Parathyroid adenoma (tissue), 2 donors: Measurements from ENCODE around the gene EIF2S2.
A peak's percentile ranks its signal among the peaks of the same experiment; 100 is the strongest.
"Not testable (repeated sequence)": the region's sequence is repeated elsewhere in the genome, so short reads cannot be mapped to it uniquely, and the experiment has no call there.

Source experiments
- H2AFZ ChIP-seq: fragments of 300-600 bp; sonication (generic); one replicate; pipeline ENCODE4 v1.7.0; 2017; ENCODE audit warnings: antibody characterized with exemption, mild to moderate bottlenecking
- H3K27ac ChIP-seq: fragments of 300-600 bp; sonication (generic); one replicate; pipeline ENCODE4 v1.7.0; 2017
- H3K27me3 ChIP-seq: fragments of 300-600 bp; sonication (generic); one replicate; pipeline ENCODE4 v1.7.0; 2017; ENCODE audit warnings: low read length; ENCODE audit not compliant: control insufficient read depth, insufficient read depth
- H3K36me3 ChIP-seq: fragments of 300-600 bp; sonication (generic); one replicate; pipeline ENCODE4 v1.7.0; 2017; ENCODE audit warnings: low read length; ENCODE audit not compliant: control insufficient read depth, insufficient read depth
- H3K4me1 ChIP-seq: fragments of 300-600 bp; sonication (generic); one replicate; pipeline ENCODE4 v1.7.0; 2017; ENCODE audit warnings: control low read depth
- H3K4me2 ChIP-seq: fragments of 300-600 bp; sonication (generic); one replicate; pipeline ENCODE4 v1.7.0; 2017; ENCODE audit warnings: low read length
- H3K4me3 ChIP-seq: fragments of 300-600 bp; sonication (generic); one replicate; pipeline ENCODE4 v1.7.0; 2017; ENCODE audit warnings: low read depth, low read length
- H3K79me2 ChIP-seq: fragments of 300-600 bp; sonication (generic); one replicate; pipeline ENCODE4 v1.7.0; 2017; ENCODE audit warnings: control low read depth
- H3K9ac ChIP-seq: fragments of 300-600 bp; sonication (generic); one replicate; pipeline ENCODE4 v1.7.0; 2017; ENCODE audit warnings: mild to moderate bottlenecking
- H3K9me3 ChIP-seq: fragments of 300-600 bp; sonication (generic); one replicate; pipeline ENCODE4 v1.7.0; 2017; ENCODE audit warnings: low read length; ENCODE audit not compliant: control insufficient read depth
- CTCF ChIP-seq: fragments of 300-600 bp; sonication (generic); IDR thresholded peaks from one replicate; pipeline ENCODE4 v1.7.0; 2017; ENCODE audit warnings: antibody characterized with exemption, mild to moderate bottlenecking
- donor health status: primary hyperparathyroidism.

The EIF2S2 gene

GRCh38 chr20:34111702-34112599 lies at the start of gene EIF2S2:
Gene EIF2S2, minus strand, starts transcription at chr20:34112243. Its CDS starts 133 bp downstream, at chr20:34112110.
- peak within 1 kb of the TSS; percentile 92 for H3K9ac ChIP-seq
- H3K4me3 ChIP-seq = peak within 1 kb of the TSS; percentile 92
- H2AFZ ChIP-seq = peak within 1 kb of the TSS; percentile 99
- H3K4me1 ChIP-seq = peaks cover 12% of the 10 kb centered on the region
- peak within 1 kb of the TSS; percentile 76 for H3K4me2 ChIP-seq
- H3K36me3 ChIP-seq = no peaks in the 10 kb centered on the region
- no peaks in the 10 kb centered on the region for H3K27me3 ChIP-seq
- H3K79me2 ChIP-seq = peaks cover 36% of the 10 kb centered on the region
- peak within 1 kb of the TSS; percentile 94 for H3K27ac ChIP-seq
- H3K9me3 ChIP-seq = no peaks in the 10 kb centered on the region
- peak; percentile 4 for TF ChIP-seq CTCF

GRCh38 chr20:34157697-34158096 lies 45.7 kb upstream of the EIF2S2 start:
- H3K36me3 ChIP-seq, H3K79me2 ChIP-seq, H3K4me3 ChIP-seq, H3K27me3 ChIP-seq, H3K4me1 ChIP-seq, H3K9ac ChIP-seq, H3K27ac ChIP-seq, H3K4me2 ChIP-seq, H3K9me3 ChIP-seq, H2AFZ ChIP-seq: not testable (repeated sequence)

GRCh38 chr20:34155836-34156235 lies 43.8 kb upstream of the EIF2S2 start:
- Histone ChIP-seq H3K36me3 (no peaks in the 10 kb centered on the region), H3K4me3 (no peak overlapping the region), H3K4me1 (no peaks in the 10 kb centered on the region), H3K27me3 (no peaks in the 10 kb centered on the region), H3K27ac (no peak overlapping the region), H3K79me2 (no peaks in the 10 kb centered on the region), H3K4me2 (no peak overlapping the region), H3K9ac (no peak overlapping the region), H2AFZ (no peak overlapping the region), H3K9me3 (no peaks in the 10 kb centered on the region)
- no peak for TF ChIP-seq CTCF

- H3K4me1 ChIP-seq, H3K4me2 ChIP-seq, H3K4me3 ChIP-seq, H3K27me3 ChIP-seq, H3K79me2 ChIP-seq, H3K27ac ChIP-seq, H2AFZ ChIP-seq, H3K9me3 ChIP-seq, H3K9ac ChIP-seq, H3K36me3 ChIP-seq: not testable (repeated sequence)
These were observed 41.1 kb upstream of the EIF2S2 start for GRCh38 chr20:34153169-34153568.

GRCh38 chr20:34152073-34152472 lies 40.0 kb upstream of the EIF2S2 start:
- H3K4me3 ChIP-seq, H3K4me1 ChIP-seq, H3K9ac ChIP-seq, H3K36me3 ChIP-seq, H3K27ac ChIP-seq, H3K27me3 ChIP-seq, H2AFZ ChIP-seq, H3K79me2 ChIP-seq, H3K9me3 ChIP-seq, H3K4me2 ChIP-seq: not testable (repeated sequence)

- no peak overlapping the region for H3K4me3 ChIP-seq
- H3K9me3 ChIP-seq = no peaks in the 10 kb centered on the region
- no peak for TF ChIP-seq CTCF
- H3K9ac ChIP-seq = no peak overlapping the region
- no peaks in the 10 kb centered on the region for H3K79me2 ChIP-seq
- no peak overlapping the region for H3K27ac ChIP-seq
- H3K4me2 ChIP-seq = no peak overlapping the region
- H3K36me3 ChIP-seq = no peaks in the 10 kb centered on the region
- H3K4me1 ChIP-seq = no peaks in the 10 kb centered on the region
- no peak overlapping the region for H2AFZ ChIP-seq
- H3K27me3 ChIP-seq = no peaks in the 10 kb centered on the region
These were observed 38.4 kb upstream of the EIF2S2 start for GRCh38 chr20:34150306-34151000.
